ENCODE results near the gene WDR83. TPM values are rescaled to one million over a fixed set of nuclear protein-coding genes. Genes with fewer than 3 reads are reported as not detected.

WDR83 gene
- total RNA-seq, 1 donor from 2014 or later = 8.4 TPM

DNA sequence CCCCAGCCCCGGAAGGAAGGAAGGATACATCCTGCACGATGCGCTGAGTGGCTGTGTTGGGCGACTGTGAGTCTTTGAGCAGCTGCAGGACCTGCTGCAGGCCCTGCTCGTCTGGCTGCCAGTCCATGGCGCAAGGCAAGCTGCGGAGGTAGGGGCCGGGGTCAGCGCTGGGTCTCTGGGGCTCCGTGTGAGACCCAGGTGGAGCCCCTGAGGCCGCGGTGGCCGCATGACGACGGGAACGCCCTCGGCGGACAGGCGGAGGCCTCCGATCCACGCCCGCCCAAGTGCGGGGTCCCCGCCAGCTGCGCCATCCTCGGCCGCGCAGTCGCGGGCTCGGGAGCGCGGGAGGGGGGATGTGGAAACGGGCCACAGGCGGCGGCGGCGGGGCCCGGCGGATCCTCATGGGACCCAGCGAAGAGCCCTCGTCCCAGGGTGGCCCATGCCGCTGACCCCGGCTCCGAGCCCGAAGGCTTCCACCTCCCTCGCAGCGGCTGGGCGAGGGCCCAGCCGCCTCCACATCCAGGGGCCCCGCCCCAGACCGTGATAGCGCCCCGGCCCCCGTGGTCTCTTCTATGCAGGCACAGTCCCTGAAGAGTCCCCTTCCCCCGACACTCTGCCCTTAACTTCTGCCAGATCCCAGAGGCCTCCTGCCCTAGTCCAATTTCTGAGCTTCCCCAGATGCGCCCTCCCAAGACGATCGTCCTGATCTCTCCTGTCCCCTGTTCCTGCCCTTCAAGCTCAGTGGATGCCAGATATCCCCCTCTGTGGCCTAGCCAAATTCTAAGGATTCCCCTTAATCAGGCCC is 54.4 kb downstream of the WDR83 start:
- TF ChIP-seq, protein P1, sequence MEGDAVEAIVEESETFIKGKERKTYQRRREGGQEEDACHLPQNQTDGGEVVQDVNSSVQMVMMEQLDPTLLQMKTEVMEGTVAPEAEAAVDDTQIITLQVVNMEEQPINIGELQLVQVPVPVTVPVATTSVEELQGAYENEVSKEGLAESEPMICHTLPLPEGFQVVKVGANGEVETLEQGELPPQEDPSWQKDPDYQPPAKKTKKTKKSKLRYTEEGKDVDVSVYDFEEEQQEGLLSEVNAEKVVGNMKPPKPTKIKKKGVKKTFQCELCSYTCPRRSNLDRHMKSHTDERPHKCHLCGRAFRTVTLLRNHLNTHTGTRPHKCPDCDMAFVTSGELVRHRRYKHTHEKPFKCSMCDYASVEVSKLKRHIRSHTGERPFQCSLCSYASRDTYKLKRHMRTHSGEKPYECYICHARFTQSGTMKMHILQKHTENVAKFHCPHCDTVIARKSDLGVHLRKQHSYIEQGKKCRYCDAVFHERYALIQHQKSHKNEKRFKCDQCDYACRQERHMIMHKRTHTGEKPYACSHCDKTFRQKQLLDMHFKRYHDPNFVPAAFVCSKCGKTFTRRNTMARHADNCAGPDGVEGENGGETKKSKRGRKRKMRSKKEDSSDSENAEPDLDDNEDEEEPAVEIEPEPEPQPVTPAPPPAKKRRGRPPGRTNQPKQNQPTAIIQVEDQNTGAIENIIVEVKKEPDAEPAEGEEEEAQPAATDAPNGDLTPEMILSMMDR (IDR thresholded peaks at IDR 0.05; ENCODE audit: borderline replicate concordance) = no peak
- intact Hi-C loops (cut with micrococcal nuclease) = no loop called here
- no peak for DNase-seq
- H3K9me3 ChIP-seq (replicated peaks) = no peaks in the 10 kb centered on the region
- H3K4me1 ChIP-seq = peaks cover 46% of the 10 kb centered on the region
- H3K36me3 ChIP-seq = peaks cover 32% of the 10 kb centered on the region
- H3K27ac ChIP-seq (replicated peaks) = peak overlapping the region; percentile 96
- H3K4me3 ChIP-seq = peak overlapping the region; percentile 83
- no peaks in the 10 kb centered on the region for H3K27me3 ChIP-seq (ENCODE audit: low read depth)

DNA sequence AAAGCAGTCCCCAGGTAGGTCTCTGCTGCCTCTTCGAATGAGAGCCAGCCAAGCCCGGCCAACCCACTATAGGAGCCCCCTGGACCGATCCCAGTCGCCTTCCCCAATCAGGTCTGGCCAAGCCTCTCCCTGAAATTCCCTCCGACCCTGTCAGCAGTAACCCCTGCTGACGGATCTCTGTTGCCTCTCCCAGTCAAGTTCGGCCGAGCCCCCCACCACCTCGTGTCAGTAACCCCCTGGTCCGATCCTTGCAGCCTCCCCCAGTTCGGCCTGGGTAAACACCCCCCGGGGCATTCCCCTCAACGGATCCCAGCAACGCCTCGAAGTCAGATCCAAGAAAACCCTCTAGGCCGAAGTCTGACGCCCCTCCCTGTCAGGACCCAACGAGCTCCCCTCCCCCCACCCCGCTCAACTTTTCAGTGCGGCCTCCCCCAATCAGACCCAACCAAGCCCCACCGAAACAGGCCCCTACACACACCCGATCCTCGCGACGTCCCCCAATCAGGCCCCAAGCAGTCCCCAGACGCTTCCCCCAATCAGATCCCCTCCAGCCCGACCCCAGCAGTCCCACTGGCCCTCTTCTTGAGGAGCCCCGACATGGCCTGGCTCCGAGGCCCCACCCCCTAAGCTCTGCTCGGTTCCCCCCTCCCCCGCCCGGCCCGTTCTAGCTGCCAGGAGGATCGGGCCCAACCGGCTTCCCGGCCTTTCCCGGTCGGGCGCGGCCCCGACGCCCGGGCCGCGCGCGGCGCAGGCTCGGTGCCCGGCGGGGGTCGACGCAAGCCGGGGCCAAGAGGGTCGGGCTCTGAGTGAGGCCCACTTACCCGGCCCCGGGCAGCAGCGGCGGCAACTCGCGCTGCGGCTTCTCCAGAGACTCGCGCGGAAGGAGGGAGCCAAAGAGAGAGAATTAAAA is 55.3 kb downstream of the WDR83 start:
- Histone ChIP-seq H3K4me3 (peak overlapping the region; percentile 83), H3K27ac (replicated peaks) (peak overlapping the region; percentile 96), H3K27me3 (ENCODE audit: low read depth) (no peaks in the 10 kb centered on the region), H3K36me3 (peaks cover 26% of the 10 kb centered on the region), H3K4me1 (peaks cover 46% of the 10 kb centered on the region), H3K9me3 (replicated peaks) (no peaks in the 10 kb centered on the region)
- DNase-seq = peak; percentile 66
- TF ChIP-seq, protein P1 (IDR thresholded peaks at IDR 0.05; ENCODE audit: borderline replicate concordance) = no peak
- intact Hi-C loops (cut with micrococcal nuclease) = no loop called here

DNA sequence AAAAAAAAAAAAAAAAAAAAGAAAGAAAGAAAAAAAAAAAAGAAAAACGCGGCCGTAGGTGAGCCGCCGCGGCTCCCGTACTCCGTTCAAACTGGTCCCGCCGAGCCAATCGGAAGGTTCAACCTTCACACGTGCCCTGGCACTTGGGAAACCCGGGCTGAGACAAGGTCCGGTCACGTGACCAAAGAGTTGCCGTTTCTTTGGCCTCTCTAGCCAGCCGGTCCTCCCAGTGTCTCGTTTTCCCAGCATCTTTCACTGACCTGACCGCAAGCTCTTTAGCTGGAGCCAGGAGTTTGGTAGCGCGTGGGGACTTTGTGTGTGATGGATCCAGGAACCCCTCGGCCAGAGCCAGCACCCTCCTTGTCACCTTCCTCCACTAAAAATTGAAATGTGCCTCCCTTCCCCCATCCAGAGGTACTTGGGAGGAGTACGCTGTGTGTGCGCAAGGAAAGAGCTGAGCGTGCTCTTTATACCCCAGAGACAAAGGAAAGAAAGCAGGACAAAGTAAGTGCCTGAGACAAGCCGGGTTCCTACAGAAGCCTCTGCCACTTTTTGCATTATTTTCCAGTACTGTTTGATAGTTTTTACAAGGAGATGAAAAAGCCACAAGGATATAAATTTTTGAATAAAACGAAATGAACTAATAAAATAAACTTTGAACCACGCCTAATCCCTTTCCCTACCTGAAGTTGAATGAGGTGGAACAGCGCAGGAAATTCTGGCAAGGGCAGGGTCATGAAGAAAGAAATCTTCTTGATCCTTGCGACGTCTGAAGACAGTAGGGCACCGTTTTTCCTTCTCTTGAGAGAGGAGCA is 56.2 kb downstream of the WDR83 start:
- H3K9me3 ChIP-seq (replicated peaks) = no peaks in the 10 kb centered on the region
- peaks cover 18% of the 10 kb centered on the region for H3K36me3 ChIP-seq
- peaks cover 46% of the 10 kb centered on the region for H3K4me1 ChIP-seq
- DNase-seq = peak; percentile 96
- peak overlapping the region; percentile 83 for H3K4me3 ChIP-seq
- H3K27me3 ChIP-seq (ENCODE audit: low read depth) = no peaks in the 10 kb centered on the region
- TF ChIP-seq, protein P1 (IDR thresholded peaks at IDR 0.05; ENCODE audit: borderline replicate concordance) = no peak
- intact Hi-C loops (cut with micrococcal nuclease) = no loop called here
- H3K27ac ChIP-seq (replicated peaks) = peak overlapping the region; percentile 96

DNA sequence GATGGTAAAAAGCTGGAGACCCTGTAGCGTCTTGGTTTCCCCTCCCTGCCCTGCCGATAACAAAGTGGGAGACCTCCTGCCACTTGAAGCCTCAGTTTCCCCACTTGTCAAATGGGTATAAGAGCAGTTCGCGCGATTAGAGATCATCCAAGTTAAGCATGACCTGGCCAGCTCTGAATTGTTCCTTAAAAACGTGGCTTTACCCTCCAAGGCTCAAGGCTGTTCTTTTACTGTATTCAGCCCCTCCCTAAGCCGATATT is 56.7 kb downstream of the WDR83 start:
- no peak for DNase-seq
- intact Hi-C loops (cut with micrococcal nuclease) = no loop called here
- Histone ChIP-seq H3K4me3 (peak overlapping the region; percentile 83), H3K27me3 (ENCODE audit: low read depth) (no peaks in the 10 kb centered on the region), H3K4me1 (peaks cover 46% of the 10 kb centered on the region), H3K36me3 (peaks cover 18% of the 10 kb centered on the region), H3K9me3 (replicated peaks) (no peaks in the 10 kb centered on the region), H3K27ac (replicated peaks) (peak overlapping the region; percentile 96)
- TF ChIP-seq, protein P1 (IDR thresholded peaks at IDR 0.05; ENCODE audit: borderline replicate concordance) = no peak
